Skeletal muscle tissue (tissue), 4 donors: Measurements from ENCODE around the gene TENM4. TPM values are rescaled to one million over a fixed set of nuclear protein-coding genes. Genes with fewer than 3 reads are reported as not detected.

ENCODE experiments used
- H3K27ac ChIP-seq: one replicate; pipeline ENCODE4 v1.7.0; 2013; ENCODE audit warnings: mild to moderate bottlenecking, low read depth, low read length, inconsistent platforms
- H3K27me3 ChIP-seq, 3 donors: one replicate each; pipeline ENCODE4 v1.7.0; 2013; ENCODE audit warnings: low read length in 3 of 3; ENCODE audit not compliant: control insufficient read depth in 3 of 3, insufficient read depth in 3 of 3
- H3K36me3 ChIP-seq, 3 donors: one replicate each; pipeline ENCODE4 v1.7.0; 2013; ENCODE audit warnings: low read length in 3 of 3; ENCODE audit not compliant: control insufficient read depth in 3 of 3, insufficient read depth in 3 of 3
- H3K4me1 ChIP-seq, 3 donors: one replicate each; pipeline ENCODE4 v1.7.0; 2013; ENCODE audit warnings: low read length in 3 of 3, mild to moderate bottlenecking in 3 of 3; ENCODE audit not compliant: control insufficient read depth in 3 of 3, insufficient read depth in 3 of 3
- H3K4me3 ChIP-seq, 3 donors: one replicate each; pipeline ENCODE4 v1.7.0; 2013; ENCODE audit warnings: low read length in 3 of 3
- H3K9ac ChIP-seq, 3 donors: one replicate each; pipeline ENCODE4 v1.7.0; 2013; ENCODE audit warnings: low read length in 3 of 3, mild to moderate bottlenecking in 3 of 3, moderate library complexity in 2 of 3, low read depth in 1 of 3
- H3K9me3 ChIP-seq, 3 donors: one replicate each; pipeline ENCODE4 v1.7.0; 2013; ENCODE audit warnings: low read length in 3 of 3; ENCODE audit not compliant: control insufficient read depth in 3 of 3
- total RNA-seq: library from RNA; depleted of rRNA; stranded (reverse); fragments of >200 nt; gene quantifications from one replicate; pipeline ENCODE4 v1.2.3, GENCODE V29; 2014
- donor health status: Osteomylitis.

The TENM4 gene
- total RNA-seq, 1 donor from 2014 or later: 18.3 TPM

- Histone ChIP-seq H3K27ac (no peak overlapping the region), H3K36me3 (no peaks in the 10 kb centered on the region)
Observed at GRCh38 chr11:78851878-78852586, 588.8 kb downstream of the TENM4 start.

DNA sequence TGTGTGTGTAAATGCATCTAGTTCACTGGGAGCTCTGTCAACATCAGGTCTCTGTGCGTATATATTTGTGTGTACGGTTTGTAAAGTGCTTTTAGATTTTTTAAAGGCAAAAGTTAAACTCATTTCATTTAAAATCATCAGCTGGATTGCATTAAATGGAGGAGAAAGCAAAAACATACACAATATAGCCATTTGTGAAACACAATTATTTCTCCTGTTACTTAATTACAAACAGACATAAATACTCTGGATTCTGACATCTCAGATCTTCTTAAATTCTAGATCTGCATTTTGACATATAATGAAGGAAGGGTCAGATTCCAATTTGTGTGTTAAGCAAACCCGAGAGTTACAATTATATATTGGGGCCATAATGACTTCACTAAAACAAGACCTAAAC is 590.8 kb downstream of the TENM4 start:
- no peak overlapping the region for H3K9ac ChIP-seq
- H3K36me3 ChIP-seq: no peaks in the 10 kb centered on the region
- H3K4me1 ChIP-seq: peaks cover 0 to 3% (median 0%) of the 10 kb centered on the region in 3 donors
- no peak overlapping the region for H3K4me3 ChIP-seq
- H3K27ac ChIP-seq: no peak overlapping the region
- H3K9me3 ChIP-seq: no peaks in the 10 kb centered on the region
- peaks cover 0 to 3% (median 0%) of the 10 kb centered on the region in 3 donors for H3K27me3 ChIP-seq

More at GRCh38 chr11:78851878-78852586, 588.8 kb downstream of the TENM4 start:
- Histone ChIP-seq H3K9ac (no peak overlapping the region), H3K9me3 (no peaks in the 10 kb centered on the region), H3K4me3 (no peak overlapping the region), H3K4me1 (peaks cover 0 to 3% (median 0%) of the 10 kb centered on the region in 3 donors), H3K27me3 (no peaks in the 10 kb centered on the region)

- H3K9me3 ChIP-seq: no peaks in the 10 kb centered on the region
- H3K4me3 ChIP-seq: no peak overlapping the region
- no peaks in the 10 kb centered on the region for H3K4me1 ChIP-seq
- H3K9ac ChIP-seq: no peak overlapping the region
- H3K27ac ChIP-seq: no peak overlapping the region
- H3K27me3 ChIP-seq: peaks cover 0 to 3% (median 0%) of the 10 kb centered on the region in 3 donors
- H3K36me3 ChIP-seq: no peaks in the 10 kb centered on the region
Observed at GRCh38 chr11:78846269-78846668, 594.6 kb downstream of the TENM4 start.

- Histone ChIP-seq H3K9me3 (no peaks in the 10 kb centered on the region), H3K27ac (no peak overlapping the region), H3K9ac (no peak overlapping the region), H3K27me3 (peaks cover 0 to 3% (median 0%) of the 10 kb centered on the region in 3 donors), H3K4me3 (no peak overlapping the region), H3K36me3 (no peaks in the 10 kb centered on the region), H3K4me1 (no peaks in the 10 kb centered on the region)
Observed at GRCh38 chr11:78845496-78845895, 595.3 kb downstream of the TENM4 start.

- no peak overlapping the region for H3K27ac ChIP-seq
- H3K27me3 ChIP-seq: peaks cover 0 to 2% (median 0%) of the 10 kb centered on the region in 3 donors
- H3K4me3 ChIP-seq: no peak overlapping the region
Observed at GRCh38 chr11:78841456-78842060, 599.3 kb downstream of the TENM4 start.

DNA sequence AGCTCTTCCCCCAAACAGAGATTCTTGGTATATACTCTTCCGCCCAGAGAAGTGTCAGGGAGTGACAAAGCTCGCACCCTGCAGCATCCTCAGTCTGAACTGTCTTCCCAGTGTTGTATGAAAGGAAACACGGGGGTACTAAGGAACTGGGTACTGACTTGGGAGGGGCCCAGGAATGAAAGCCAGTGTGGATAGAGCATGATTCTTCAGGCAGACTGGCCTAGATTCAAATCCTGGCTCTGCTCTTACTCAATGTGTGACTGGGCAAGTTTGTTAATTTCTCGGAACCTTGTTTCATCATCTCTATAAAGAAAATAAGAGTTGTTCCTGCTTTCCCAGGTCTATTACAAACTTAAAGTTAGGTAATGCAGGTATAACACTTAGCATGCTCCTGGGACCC is 600.2 kb downstream of the TENM4 start:
- no peaks in the 10 kb centered on the region for H3K9me3 ChIP-seq
- no peak overlapping the region for H3K4me3 ChIP-seq
- no peaks in the 10 kb centered on the region for H3K36me3 ChIP-seq
- H3K27ac ChIP-seq: peak overlapping the region; percentile 42
- no peaks in the 10 kb centered on the region for H3K27me3 ChIP-seq
- no peak overlapping the region for H3K9ac ChIP-seq
- H3K4me1 ChIP-seq: no peaks in the 10 kb centered on the region

More at GRCh38 chr11:78841456-78842060, 599.3 kb downstream of the TENM4 start:
- no peaks in the 10 kb centered on the region for H3K36me3 ChIP-seq
- no peak overlapping the region for H3K9ac ChIP-seq
- H3K4me1 ChIP-seq: no peaks in the 10 kb centered on the region
- H3K9me3 ChIP-seq: no peaks in the 10 kb centered on the region

DNA sequence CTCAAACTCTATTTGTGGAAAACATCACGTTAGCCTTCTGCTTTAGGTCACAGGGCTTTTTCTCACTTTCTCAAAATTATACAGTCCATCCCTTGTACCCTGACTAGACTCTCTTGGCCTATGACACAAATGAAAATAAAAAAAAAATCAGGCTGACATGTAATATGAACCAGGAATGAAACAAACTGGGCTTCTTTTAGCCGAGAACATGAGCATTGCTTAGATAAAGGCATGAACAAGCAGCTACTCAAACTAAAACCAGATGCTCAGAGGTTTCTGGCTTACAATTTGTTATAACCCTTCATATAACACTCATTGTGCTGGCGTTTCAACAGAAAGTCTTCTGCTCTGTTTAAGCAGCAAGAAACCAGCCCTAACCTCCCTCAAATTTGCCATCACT is 600.6 kb downstream of the TENM4 start:
- no peaks in the 10 kb centered on the region for H3K4me1 ChIP-seq
- peak overlapping the region; percentile 42 for H3K27ac ChIP-seq
- no peak overlapping the region for H3K9ac ChIP-seq

GRCh38 chr11:78838417-78838816 is 602.4 kb downstream of the TENM4 start:
- Histone ChIP-seq H3K36me3 (no peaks in the 10 kb centered on the region), H3K9me3 (no peaks in the 10 kb centered on the region), H3K9ac (no peak overlapping the region), H3K4me1 (no peaks in the 10 kb centered on the region), H3K27ac (no peak overlapping the region), H3K4me3 (no peak overlapping the region), H3K27me3 (no peaks in the 10 kb centered on the region)

More for the DNA sequence above, 600.6 kb downstream of the TENM4 start:
- no peaks in the 10 kb centered on the region for H3K36me3 ChIP-seq
- no peak overlapping the region for H3K4me3 ChIP-seq
- no peaks in the 10 kb centered on the region for H3K27me3 ChIP-seq
- no peaks in the 10 kb centered on the region for H3K9me3 ChIP-seq

DNA sequence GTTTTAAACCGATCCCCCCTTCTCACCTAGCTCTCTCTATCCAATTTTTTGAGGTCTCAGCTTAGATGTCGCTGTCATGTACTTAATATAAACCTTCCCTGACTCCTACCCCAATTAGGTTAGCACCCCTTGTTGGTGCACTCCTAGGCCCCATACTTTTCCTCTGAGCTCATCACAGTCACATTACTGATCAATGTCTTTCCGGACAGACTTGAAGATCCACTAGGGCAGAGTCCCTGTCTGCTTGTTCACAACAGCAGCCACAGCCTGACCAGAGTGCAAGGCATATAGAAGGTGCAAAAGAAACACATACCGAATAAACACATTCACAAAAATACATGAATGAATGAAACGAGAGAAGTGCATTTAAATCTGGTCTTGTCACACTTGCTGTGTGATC is 605.2 kb downstream of the TENM4 start:
- no peaks in the 10 kb centered on the region for H3K9me3 ChIP-seq
- H3K4me1 ChIP-seq: no peaks in the 10 kb centered on the region
- no peaks in the 10 kb centered on the region for H3K27me3 ChIP-seq
- no peak overlapping the region for H3K9ac ChIP-seq
- H3K27ac ChIP-seq: no peak overlapping the region
- H3K36me3 ChIP-seq: no peaks in the 10 kb centered on the region
- H3K4me3 ChIP-seq: no peak overlapping the region

- Histone ChIP-seq H3K27me3 (no peaks in the 10 kb centered on the region), H3K4me3 (no peak overlapping the region), H3K9me3 (no peaks in the 10 kb centered on the region), H3K9ac (no peak overlapping the region), H3K27ac (no peak overlapping the region), H3K36me3 (no peaks in the 10 kb centered on the region), H3K4me1 (no peaks in the 10 kb centered on the region)
Observed at GRCh38 chr11:78834886-78835285, 605.9 kb downstream of the TENM4 start.
